Measurements from ENCODE around the gene ECHDC1.

DNA sequence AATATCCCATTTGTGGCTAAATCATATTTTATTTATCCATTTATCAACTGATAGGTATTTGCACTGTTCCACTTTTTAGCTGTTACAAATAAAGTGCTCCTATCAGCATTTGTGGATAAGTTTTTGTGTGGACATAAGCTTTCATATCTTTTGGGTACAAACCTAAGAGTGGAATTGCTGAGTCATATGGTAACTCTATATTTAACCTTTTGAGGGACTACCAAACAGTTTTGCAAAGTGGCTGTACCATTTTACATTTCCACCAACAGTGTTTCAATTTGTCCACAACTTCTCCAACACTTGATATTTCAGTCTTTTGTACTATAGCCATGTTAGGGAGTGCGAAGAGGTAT is 23.6 kb upstream of the ECHDC1 start:
- TF ChIP-seq CTCF (IDR thresholded peaks at IDR 0.05) = no peak
- TF ChIP-seq POLR2AphosphoS5 (IDR thresholded peaks at IDR 0.05; ENCODE audit: insufficient read depth in 1 of 2, low read depth in 1 of 2) = no peak
- no peak for TF ChIP-seq POLR2A (IDR thresholded peaks at IDR 0.05)

Data from vagina (tissue), 2 donors.